Type B pancreatic cell (in vitro differentiated cells): Measurements from ENCODE around the gene PCBP3. TPM values are rescaled to one million over a fixed set of nuclear protein-coding genes. Genes with fewer than 3 reads are reported as not detected.

Experiments
- DNase-seq: peaks from one replicate; pipeline ENCODE4 v3.0.0; 2021; ENCODE audit warnings: mixed read lengths; ENCODE audit not compliant: unreplicated experiment; ENCODE audit errors: extremely low spot score
- H3K27ac Mint-ChIP-seq: 2 replicates; pipeline ENCODE4 v1.8.0; 2021; ENCODE audit warnings: mild to moderate bottlenecking, mixed read lengths
- H3K27me3 Mint-ChIP-seq: 2 replicates; pipeline ENCODE4 v1.8.0; 2021; ENCODE audit warnings: mixed read lengths
- H3K36me3 Mint-ChIP-seq: 2 replicates; pipeline ENCODE4 v1.8.0; 2021; ENCODE audit warnings: mixed read lengths
- H3K4me1 Mint-ChIP-seq: one replicate; pipeline ENCODE4 v1.8.0; 2021; ENCODE audit warnings: mixed read lengths; ENCODE audit not compliant: unreplicated experiment
- H3K4me3 Mint-ChIP-seq: 2 replicates; pipeline ENCODE4 v1.8.0; 2021; ENCODE audit warnings: mild to moderate bottlenecking, mixed read lengths
- H3K9me3 Mint-ChIP-seq: 2 replicates; pipeline ENCODE4 v1.8.0; 2021; ENCODE audit warnings: mixed read lengths
- CTCF ChIP-seq: fragments of 200-600 bp; sonication (generic); conservative IDR thresholded peaks from 2 replicates; pipeline ENCODE4 v1.5.0; 2021; ENCODE audit warnings: antibody characterized with exemption, mild to moderate bottlenecking
- total RNA-seq: library from RNA; stranded (reverse); gene quantifications from 2 replicates; pipeline ENCODE4 v1.2.1, GENCODE V29; 2021; ENCODE audit warnings: low replicate concordance

The PCBP3 gene
- total RNA-seq, 1 donor from 2014 or later, result 5.5 TPM

- H3K4me3 Mint-ChIP-seq, result no peak overlapping the region
- H3K4me1 Mint-ChIP-seq, result peaks cover 4% of the 10 kb centered on the region
- no peaks in the 10 kb centered on the region for H3K36me3 Mint-ChIP-seq
- no peaks in the 10 kb centered on the region for H3K9me3 Mint-ChIP-seq
- H3K27ac Mint-ChIP-seq, result no peak overlapping the region
- DNase-seq, result no peak
- H3K27me3 Mint-ChIP-seq, result no peaks in the 10 kb centered on the region
- no peak for TF ChIP-seq CTCF
Observed at GRCh38 chr21:45787371-45787770, 143.8 kb downstream of the PCBP3 start.

GRCh38 chr21:45788198-45788597 lies 144.7 kb downstream of the PCBP3 start:
- H3K4me3 Mint-ChIP-seq, result no peak overlapping the region
- H3K4me1 Mint-ChIP-seq, result peaks cover 3% of the 10 kb centered on the region
- no peak for TF ChIP-seq CTCF
- peak; percentile 60 for DNase-seq
- H3K36me3 Mint-ChIP-seq, result no peaks in the 10 kb centered on the region
- H3K27me3 Mint-ChIP-seq, result peaks cover under 1% of the 10 kb centered on the region
- no peaks in the 10 kb centered on the region for H3K9me3 Mint-ChIP-seq
- no peak overlapping the region for H3K27ac Mint-ChIP-seq

DNA sequence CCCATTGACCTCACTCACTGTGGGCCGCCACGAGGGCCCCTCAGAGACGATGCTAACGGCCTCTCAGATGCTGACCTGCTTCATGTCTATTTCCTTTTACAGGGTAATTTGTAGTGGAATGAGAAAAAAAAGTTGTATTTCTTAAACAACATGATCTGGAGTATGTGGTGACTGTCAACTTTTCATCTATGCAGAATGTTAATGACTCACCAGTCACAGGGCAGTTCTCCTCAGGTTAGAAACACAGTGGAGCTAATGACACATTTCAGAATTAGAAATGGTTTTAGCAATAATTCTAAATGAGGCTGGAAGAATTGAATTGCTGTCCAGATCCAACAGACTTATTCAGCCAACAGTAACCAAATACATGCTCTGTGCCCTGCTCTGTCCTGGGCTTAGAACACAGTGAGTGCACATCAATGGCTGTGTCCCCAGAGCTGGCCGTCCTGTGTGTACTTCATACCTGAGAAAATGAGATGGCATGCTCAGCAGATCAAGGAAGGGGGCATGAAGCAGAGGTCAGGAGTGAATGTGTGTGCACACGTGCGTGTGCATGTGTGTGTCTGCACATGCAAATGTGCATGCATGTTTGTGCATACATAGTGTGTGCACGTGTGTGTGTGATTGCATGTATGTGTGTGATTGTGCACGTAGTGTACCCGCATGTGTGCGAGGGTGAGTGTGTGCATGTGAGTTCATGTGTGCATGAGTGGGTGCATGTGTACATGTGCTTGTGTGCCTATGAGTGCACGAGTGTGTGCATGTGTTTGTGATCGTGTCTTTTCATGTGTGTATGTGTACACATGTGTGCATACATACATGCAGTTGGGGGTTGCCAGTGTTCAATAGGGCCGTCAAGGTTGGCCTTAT lies 145.3 kb downstream of the PCBP3 start:
- Mint-ChIP-seq H3K27ac (no peak overlapping the region), H3K4me3 (no peak overlapping the region), H3K36me3 (no peaks in the 10 kb centered on the region), H3K27me3 (peaks cover 7% of the 10 kb centered on the region), H3K4me1 (no peaks in the 10 kb centered on the region), H3K9me3 (no peaks in the 10 kb centered on the region)
- DNase-seq, result no peak
- TF ChIP-seq CTCF, result no peak

GRCh38 chr21:45790427-45790826 lies 146.9 kb downstream of the PCBP3 start:
- TF ChIP-seq CTCF, result no peak
- Mint-ChIP-seq H3K36me3 (no peaks in the 10 kb centered on the region), H3K4me1 (no peaks in the 10 kb centered on the region), H3K27me3 (peaks cover 7% of the 10 kb centered on the region), H3K27ac (no peak overlapping the region), H3K9me3 (no peaks in the 10 kb centered on the region), H3K4me3 (no peak overlapping the region)
- DNase-seq, result no peak

DNA sequence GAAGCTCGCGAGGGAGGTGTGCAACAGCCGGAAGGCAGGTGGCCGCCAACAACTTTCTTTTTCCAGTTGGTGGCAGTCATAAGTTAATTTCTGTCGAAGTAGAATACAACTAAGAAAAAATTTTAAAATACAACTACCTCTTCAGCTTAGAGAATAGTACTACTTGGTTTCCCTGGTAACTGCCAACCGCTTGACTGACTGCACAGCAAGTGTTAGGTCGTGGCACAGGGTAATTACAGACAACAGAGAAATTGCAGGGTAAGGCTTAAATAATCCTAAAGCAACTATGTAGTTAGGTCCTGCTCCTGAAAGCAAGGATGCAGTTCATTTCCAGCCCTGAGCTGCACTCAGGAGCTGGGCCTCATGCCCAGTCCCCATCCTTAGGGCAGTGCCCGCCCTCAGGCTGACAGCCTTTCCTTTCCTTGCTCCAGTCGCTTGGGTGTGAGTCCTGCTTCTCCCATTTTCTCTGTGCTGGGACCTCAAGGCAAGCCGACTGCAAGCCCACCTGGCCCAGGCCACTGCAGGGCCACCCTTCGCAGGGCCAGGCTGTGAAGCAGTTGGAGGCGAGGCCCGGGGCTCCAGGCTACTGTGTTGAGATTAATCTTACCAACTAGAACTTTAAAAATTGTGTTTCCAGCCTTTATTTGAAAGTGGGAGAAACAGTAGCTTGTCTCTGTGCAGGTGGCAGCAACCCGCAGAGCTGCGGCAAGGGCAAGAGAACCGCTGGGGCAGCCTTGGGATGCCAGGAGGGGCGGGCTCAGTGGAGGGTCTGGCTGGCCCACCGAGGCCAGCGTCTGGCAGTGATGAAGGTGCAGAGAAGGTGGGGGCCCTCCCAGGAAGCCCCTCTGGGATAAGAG lies 148.3 kb downstream of the PCBP3 start:
- no peak for TF ChIP-seq CTCF
- H3K4me1 Mint-ChIP-seq, result no peaks in the 10 kb centered on the region
- DNase-seq, result peak; percentile 64

More for the DNA sequence above, 148.3 kb downstream of the PCBP3 start:
- H3K36me3 Mint-ChIP-seq, result no peaks in the 10 kb centered on the region
- no peak overlapping the region for H3K4me3 Mint-ChIP-seq
- H3K27me3 Mint-ChIP-seq, result peaks cover 7% of the 10 kb centered on the region
- no peaks in the 10 kb centered on the region for H3K9me3 Mint-ChIP-seq
- H3K27ac Mint-ChIP-seq, result no peak overlapping the region
